DOHH2 (cell line): ENCODE data around the gene C20orf204.

ENCODE experiments used
- H3F3A ChIP-seq: fragments of 200-600 bp; sonication (generic), shearing (Covaris generic); 2 replicates; pipeline ENCODE4 v1.6.0; 2016; ENCODE audit warnings: antibody characterized with exemption, mild to moderate bottlenecking; ENCODE audit not compliant: control insufficient read depth, insufficient read depth
- H3K27ac ChIP-seq: fragments of 200-600 bp; sonication (generic); 2 replicates; pipeline ENCODE4 v1.5.1; 2014; ENCODE audit warnings: low read depth, mild to moderate bottlenecking, low read length, moderate library complexity
- H3K27me3 ChIP-seq: fragments of 200-600 bp; sonication (generic); 2 replicates; pipeline ENCODE4 v1.6.1; 2014; ENCODE audit warnings: mild to moderate bottlenecking, low read length, mixed read lengths; ENCODE audit not compliant: control insufficient read depth
- H3K36me3 ChIP-seq: fragments of 200-600 bp; sonication (generic); 2 replicates; pipeline ENCODE4 v1.6.1; 2014; ENCODE audit warnings: mild to moderate bottlenecking, low read length, moderate library complexity, mixed read lengths; ENCODE audit not compliant: control insufficient read depth
- H3K4me1 ChIP-seq: fragments of 200-600 bp; sonication (generic); 2 replicates; pipeline ENCODE4 v1.6.1; 2014; ENCODE audit warnings: mild to moderate bottlenecking, low read length, mixed read lengths; ENCODE audit not compliant: control insufficient read depth
- H3K4me2 ChIP-seq: fragments of 200-600 bp; sonication (generic); 2 replicates; pipeline ENCODE4 v1.6.0; 2014; ENCODE audit warnings: mild to moderate bottlenecking, low read length, moderate library complexity
- H3K4me3 ChIP-seq: fragments of 200-600 bp; sonication (generic); 2 replicates; pipeline ENCODE4 v1.5.1; 2014; ENCODE audit warnings: mild to moderate bottlenecking, low read length, mixed read lengths
- H3K79me2 ChIP-seq: fragments of 200-600 bp; sonication (generic); 2 replicates; pipeline ENCODE4 v1.6.1; 2014; ENCODE audit warnings: mild to moderate bottlenecking, low read length, mixed read lengths; ENCODE audit not compliant: control insufficient read depth
- H3K9me2 ChIP-seq: fragments of 200-600 bp; sonication (generic); replicated peaks from 2 replicates; pipeline ENCODE4 v1.6.1; 2014; ENCODE audit warnings: mild to moderate bottlenecking, low read length, mixed read lengths; ENCODE audit not compliant: control insufficient read depth
- H3K9me3 ChIP-seq: fragments of 200-600 bp; sonication (generic); 2 replicates; pipeline ENCODE4 v1.6.1; 2014; ENCODE audit warnings: antibody characterized with exemption, low read length, mixed read lengths; ENCODE audit not compliant: control insufficient read depth, insufficient read depth
- H4K20me1 ChIP-seq: fragments of 200-600 bp; sonication (generic); 2 replicates; pipeline ENCODE4 v1.6.0; 2014; ENCODE audit warnings: low read depth, mild to moderate bottlenecking, antibody characterized with exemption, low read length, moderate library complexity; ENCODE audit not compliant: control insufficient read depth, insufficient read depth
- EZH2phosphoT487 ChIP-seq: fragments of 200-600 bp; sonication (generic); IDR thresholded peaks from 2 replicates; pipeline ENCODE4 v1.6.1; 2017; ENCODE audit warnings: borderline replicate concordance, mild to moderate bottlenecking, antibody characterized with exemption, low read length, moderate library complexity, mixed read lengths
- TF ChIP-seq, protein P1 (sequence below): fragments of 200-600 bp; sonication (generic); IDR thresholded peaks from one replicate; pipeline ENCODE4 v1.5.1; 2014; ENCODE audit warnings: antibody characterized with exemption, mild to moderate bottlenecking, low read depth, low read length; ENCODE audit not compliant: poor library complexity, severe bottlenecking

Gene C20orf204

DNA sequence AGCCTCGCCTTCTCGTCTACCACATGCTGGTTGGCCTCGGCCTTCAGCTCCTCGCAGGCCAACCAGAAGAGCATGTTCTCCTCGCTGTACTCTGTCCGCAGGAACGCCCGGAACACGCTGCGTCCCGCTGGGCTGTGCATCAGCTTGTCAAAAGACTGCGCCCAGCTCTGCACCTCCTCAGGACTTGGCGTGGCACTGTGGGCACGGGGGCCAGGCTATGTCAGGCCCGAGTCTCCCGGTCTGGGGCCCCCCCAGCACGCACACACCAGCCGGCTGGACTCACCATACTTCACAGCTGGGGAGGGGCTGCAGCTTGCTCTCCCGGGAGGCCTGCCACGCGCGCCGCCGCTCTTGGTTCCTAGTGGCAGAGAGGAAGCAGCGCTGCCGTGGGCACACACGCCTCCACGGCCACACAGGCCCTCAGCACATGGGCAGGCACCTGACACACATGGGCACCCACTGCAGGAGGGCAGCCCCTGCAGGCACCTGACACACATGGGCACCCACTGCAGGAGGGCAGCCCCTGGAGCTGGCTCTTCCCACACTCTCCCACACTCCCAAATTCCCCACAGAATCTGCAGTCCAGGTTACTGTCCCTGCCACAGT is 38.3 kb downstream of the C20orf204 start:
- Histone ChIP-seq H3K4me2 (no peak overlapping the region), H3K36me3 (peaks cover 64% of the 10 kb centered on the region), H3K4me1 (peaks cover 64% of the 10 kb centered on the region), H3F3A (peaks cover 15% of the 10 kb centered on the region), H4K20me1 (no peaks in the 10 kb centered on the region), H3K27ac (no peak overlapping the region), H3K79me2 (peaks cover 25% of the 10 kb centered on the region), H3K9me3 (no peaks in the 10 kb centered on the region), H3K4me3 (no peak overlapping the region), H3K27me3 (no peaks in the 10 kb centered on the region), H3K9me2 (no peaks in the 10 kb centered on the region)
- TF ChIP-seq, protein P1, sequence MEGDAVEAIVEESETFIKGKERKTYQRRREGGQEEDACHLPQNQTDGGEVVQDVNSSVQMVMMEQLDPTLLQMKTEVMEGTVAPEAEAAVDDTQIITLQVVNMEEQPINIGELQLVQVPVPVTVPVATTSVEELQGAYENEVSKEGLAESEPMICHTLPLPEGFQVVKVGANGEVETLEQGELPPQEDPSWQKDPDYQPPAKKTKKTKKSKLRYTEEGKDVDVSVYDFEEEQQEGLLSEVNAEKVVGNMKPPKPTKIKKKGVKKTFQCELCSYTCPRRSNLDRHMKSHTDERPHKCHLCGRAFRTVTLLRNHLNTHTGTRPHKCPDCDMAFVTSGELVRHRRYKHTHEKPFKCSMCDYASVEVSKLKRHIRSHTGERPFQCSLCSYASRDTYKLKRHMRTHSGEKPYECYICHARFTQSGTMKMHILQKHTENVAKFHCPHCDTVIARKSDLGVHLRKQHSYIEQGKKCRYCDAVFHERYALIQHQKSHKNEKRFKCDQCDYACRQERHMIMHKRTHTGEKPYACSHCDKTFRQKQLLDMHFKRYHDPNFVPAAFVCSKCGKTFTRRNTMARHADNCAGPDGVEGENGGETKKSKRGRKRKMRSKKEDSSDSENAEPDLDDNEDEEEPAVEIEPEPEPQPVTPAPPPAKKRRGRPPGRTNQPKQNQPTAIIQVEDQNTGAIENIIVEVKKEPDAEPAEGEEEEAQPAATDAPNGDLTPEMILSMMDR: no peak
- no peak for TF ChIP-seq EZH2phosphoT487

DNA sequence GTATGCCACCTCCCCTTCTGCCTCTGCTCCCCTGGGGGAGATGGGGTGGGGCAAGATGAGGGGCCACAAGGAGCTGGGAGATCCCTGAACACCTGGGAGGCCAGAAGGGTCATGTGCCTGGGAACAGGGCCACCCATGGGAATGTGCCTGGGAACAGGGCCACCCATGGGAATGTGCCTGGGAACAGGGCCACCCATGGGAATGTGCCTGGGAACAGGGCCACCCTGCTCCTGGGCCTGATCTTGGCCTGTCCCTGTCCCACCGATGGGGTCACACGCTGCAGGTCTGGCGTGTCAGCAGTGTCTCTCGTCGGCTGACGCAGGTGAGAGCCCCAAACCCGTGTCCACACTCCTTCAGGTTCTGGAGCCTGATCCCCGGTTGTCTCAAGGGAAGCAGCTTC is 39.0 kb downstream of the C20orf204 start:
- Histone ChIP-seq H3F3A (peaks cover 15% of the 10 kb centered on the region), H3K4me3 (no peak overlapping the region), H3K9me2 (no peaks in the 10 kb centered on the region), H3K4me2 (no peak overlapping the region), H3K79me2 (peaks cover 25% of the 10 kb centered on the region), H3K9me3 (no peaks in the 10 kb centered on the region), H4K20me1 (no peaks in the 10 kb centered on the region), H3K36me3 (peaks cover 65% of the 10 kb centered on the region), H3K27ac (no peak overlapping the region), H3K4me1 (peaks cover 63% of the 10 kb centered on the region), H3K27me3 (no peaks in the 10 kb centered on the region)
- TF ChIP-seq, protein P1: no peak
- no peak for TF ChIP-seq EZH2phosphoT487

DNA sequence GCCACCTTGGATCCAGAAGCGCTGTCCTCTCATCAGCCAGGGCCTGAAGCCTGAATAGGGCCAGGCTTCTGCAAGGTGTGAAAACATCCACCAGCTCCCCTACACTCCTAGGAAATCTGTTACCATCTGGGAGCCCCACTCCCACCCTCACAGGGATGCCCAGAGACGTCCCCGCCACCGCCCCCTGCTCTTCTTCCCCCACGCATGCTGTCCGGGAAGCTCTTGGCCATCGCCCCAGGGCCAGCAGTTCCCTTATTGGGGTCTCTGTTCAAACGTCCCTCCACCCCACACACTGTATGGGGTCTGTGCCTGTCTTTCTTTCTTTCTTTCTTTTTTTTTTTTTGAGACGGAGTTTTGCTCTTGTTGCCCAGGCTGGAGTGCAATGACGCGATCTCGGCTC is 39.6 kb downstream of the C20orf204 start:
- H3K27me3 ChIP-seq: no peaks in the 10 kb centered on the region
- H3K9me2 ChIP-seq: no peaks in the 10 kb centered on the region
- no peaks in the 10 kb centered on the region for H4K20me1 ChIP-seq
- no peak overlapping the region for H3K4me3 ChIP-seq
- no peaks in the 10 kb centered on the region for H3K9me3 ChIP-seq
- peaks cover 20% of the 10 kb centered on the region for H3F3A ChIP-seq
- H3K36me3 ChIP-seq: peaks cover 62% of the 10 kb centered on the region
- no peak for TF ChIP-seq EZH2phosphoT487
- TF ChIP-seq, protein P1: no peak
- no peak overlapping the region for H3K4me2 ChIP-seq
- H3K79me2 ChIP-seq: peaks cover 25% of the 10 kb centered on the region
- H3K4me1 ChIP-seq: peaks cover 63% of the 10 kb centered on the region
- no peak overlapping the region for H3K27ac ChIP-seq
